ENCODE results near the gene PPP1R14D. TPM values are rescaled to one million over a fixed set of nuclear protein-coding genes. Genes with fewer than 3 reads are reported as not detected.
A peak's percentile ranks its signal among the peaks of the same experiment; 100 is the strongest.

The PPP1R14D gene
- total RNA-seq, 1 donor from 2014 or later: not detected

DNA sequence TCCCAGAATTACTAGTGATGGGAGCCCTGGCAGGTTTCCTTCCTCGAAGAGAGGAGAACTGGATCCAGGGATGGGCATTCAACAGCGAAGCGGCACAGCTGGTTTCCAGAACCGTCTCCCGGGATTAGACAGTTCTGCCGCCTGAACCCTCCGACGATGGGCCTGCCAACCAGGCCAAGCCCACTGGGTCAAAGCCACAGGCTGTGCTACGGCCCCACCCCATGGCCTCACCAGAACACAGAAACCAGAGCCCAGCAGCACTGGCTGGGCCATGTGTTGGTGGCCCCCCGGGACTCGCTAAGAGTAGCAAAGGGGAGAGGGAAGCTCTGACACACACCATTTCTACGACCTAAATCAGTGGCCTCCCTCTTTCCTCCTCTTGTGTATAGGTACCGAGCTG, 56.5 kb downstream of the PPP1R14D start:
- Mint-ChIP-seq H3K9me3 (no peaks in the 10 kb centered on the region), H3K4me3 (no peak overlapping the region), H3K27ac (ENCODE audit: unreplicated experiment) (no peak overlapping the region), H3K4me1 (no peaks in the 10 kb centered on the region), H3K36me3 (ENCODE audit: low read depth) (no peaks in the 10 kb centered on the region), H3K27me3 (ENCODE audit: low read depth) (no peaks in the 10 kb centered on the region)
- DNase-seq (ENCODE audit: low read depth, low spot score): no peak
- TF ChIP-seq, protein P1, sequence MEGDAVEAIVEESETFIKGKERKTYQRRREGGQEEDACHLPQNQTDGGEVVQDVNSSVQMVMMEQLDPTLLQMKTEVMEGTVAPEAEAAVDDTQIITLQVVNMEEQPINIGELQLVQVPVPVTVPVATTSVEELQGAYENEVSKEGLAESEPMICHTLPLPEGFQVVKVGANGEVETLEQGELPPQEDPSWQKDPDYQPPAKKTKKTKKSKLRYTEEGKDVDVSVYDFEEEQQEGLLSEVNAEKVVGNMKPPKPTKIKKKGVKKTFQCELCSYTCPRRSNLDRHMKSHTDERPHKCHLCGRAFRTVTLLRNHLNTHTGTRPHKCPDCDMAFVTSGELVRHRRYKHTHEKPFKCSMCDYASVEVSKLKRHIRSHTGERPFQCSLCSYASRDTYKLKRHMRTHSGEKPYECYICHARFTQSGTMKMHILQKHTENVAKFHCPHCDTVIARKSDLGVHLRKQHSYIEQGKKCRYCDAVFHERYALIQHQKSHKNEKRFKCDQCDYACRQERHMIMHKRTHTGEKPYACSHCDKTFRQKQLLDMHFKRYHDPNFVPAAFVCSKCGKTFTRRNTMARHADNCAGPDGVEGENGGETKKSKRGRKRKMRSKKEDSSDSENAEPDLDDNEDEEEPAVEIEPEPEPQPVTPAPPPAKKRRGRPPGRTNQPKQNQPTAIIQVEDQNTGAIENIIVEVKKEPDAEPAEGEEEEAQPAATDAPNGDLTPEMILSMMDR (conservative IDR thresholded peaks at IDR 0.05): no peak

DNA sequence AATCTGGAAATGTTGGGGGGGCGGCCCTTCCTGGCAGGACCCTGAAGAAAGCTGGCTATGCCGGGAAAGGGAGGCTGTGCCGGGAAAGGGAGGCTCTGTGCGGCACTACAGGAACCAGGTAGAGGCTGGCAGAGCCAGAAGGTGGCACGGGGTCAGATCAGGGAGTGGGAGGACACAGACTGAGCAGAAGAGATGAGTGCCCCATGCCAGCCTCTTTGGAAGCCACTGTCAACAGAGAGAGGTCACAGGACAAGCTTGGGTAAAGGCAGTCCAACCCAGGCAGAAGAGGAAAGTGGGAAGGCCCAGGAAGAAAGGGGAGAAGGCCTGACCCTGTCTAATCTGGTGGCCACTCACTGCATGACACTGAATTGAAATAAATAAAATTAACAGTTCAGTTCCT, 57.3 kb downstream of the PPP1R14D start:
- Mint-ChIP-seq H3K4me3 (no peak overlapping the region), H3K27ac (ENCODE audit: unreplicated experiment) (no peak overlapping the region), H3K27me3 (ENCODE audit: low read depth) (peaks cover 1% of the 10 kb centered on the region), H3K4me1 (no peaks in the 10 kb centered on the region), H3K9me3 (no peaks in the 10 kb centered on the region), H3K36me3 (ENCODE audit: low read depth) (no peaks in the 10 kb centered on the region)
- DNase-seq (ENCODE audit: low read depth, low spot score): no peak
- TF ChIP-seq, protein P1 (conservative IDR thresholded peaks at IDR 0.05): no peak

DNA sequence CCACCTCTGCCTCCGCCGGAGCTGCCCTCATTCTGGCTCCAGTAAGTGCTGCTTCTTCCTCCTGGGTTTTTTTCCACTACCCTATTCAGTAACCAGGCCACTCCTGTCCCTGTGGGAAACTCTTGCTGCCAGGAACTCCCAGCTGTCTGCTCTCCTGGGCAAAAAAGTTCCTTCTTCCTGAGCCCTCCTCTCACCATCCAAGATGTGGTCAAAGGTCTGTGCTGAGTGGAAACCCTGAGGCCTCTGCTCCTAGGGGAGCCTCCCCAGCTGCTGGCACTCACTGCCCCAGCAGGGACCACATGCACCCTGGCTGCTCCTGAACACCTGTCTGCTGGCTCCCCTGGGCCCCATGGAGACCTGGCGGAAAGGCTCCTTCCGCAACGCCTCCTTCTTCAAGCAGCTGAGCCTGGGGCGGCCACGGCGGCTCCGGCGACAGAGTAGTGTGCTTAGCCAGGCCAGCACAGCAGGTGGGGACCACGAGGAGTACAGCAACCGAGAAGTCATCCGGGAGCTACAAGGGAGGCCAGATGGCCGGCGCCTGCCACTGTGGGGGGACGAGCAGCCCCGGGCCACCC, 58.3 kb downstream of the PPP1R14D start:
- TF ChIP-seq, protein P1 (conservative IDR thresholded peaks at IDR 0.05): no peak
- Mint-ChIP-seq H3K9me3 (no peaks in the 10 kb centered on the region), H3K27ac (ENCODE audit: unreplicated experiment) (no peak overlapping the region), H3K4me1 (peaks cover 4% of the 10 kb centered on the region), H3K36me3 (ENCODE audit: low read depth) (no peaks in the 10 kb centered on the region), H3K4me3 (no peak overlapping the region), H3K27me3 (ENCODE audit: low read depth) (peaks cover 10% of the 10 kb centered on the region)
- DNase-seq (ENCODE audit: low read depth, low spot score): no peak

DNA sequence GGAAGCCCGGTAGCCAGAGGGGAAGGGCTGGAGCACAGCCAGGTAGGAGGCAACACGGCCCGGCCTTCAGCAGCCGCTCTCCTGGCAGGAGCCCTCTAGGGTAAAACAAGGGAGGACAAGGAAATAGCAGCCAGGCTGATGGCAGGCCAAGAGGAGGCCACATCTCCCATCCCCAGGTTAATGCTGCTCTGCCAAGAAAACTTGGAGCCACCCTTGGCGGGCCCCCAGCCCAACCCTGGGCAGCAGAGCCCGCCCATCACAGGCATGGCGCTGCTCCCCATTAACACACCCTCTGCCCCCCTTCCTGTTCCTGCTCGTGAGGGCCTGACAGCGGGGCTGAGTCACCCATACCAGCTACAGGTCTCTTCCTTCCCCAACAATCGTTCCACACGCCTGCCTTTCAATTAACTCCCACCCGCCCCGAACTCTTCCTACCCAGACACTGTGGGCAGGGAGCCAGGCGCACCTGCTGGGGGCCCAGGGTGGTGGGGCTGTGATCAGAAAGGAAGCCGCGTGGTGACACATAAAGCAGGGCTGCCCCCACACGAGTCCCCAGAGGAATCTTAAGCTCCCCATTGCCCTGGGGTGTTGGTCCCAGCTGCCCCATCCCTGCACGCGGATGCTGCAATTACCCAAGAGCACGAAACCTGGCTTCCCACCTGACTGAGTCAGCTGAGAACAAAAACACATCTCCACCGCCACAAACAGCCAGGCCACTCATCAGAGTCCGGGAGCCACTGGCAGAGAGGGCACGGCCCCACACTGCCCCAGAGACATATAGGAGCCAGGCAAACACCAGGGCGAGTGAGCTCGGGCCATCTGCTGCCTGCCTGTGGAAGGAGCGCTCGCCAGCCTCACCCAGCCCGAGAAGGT, 59.0 kb downstream of the PPP1R14D start, which contains the start of gene C15orf62:
Gene C15orf62, plus strand, starts transcription at position 707 of the 873 bp plus-strand sequence. CDS start 516 bp downstream, outside the sequence.
- Mint-ChIP-seq H3K9me3 (no peaks in the 10 kb centered on the region), H3K27ac (ENCODE audit: unreplicated experiment) (peak within 1 kb of the TSS; percentile 83), H3K27me3 (ENCODE audit: low read depth) (peaks cover 17% of the 10 kb centered on the region), H3K4me3 (no peak within 1 kb of the TSS), H3K4me1 (peaks cover 9% of the 10 kb centered on the region), H3K36me3 (ENCODE audit: low read depth) (no peaks in the 10 kb centered on the region)
- TF ChIP-seq, protein P1 (conservative IDR thresholded peaks at IDR 0.05): no peak
- no peak for DNase-seq (ENCODE audit: low read depth, low spot score)

DNA sequence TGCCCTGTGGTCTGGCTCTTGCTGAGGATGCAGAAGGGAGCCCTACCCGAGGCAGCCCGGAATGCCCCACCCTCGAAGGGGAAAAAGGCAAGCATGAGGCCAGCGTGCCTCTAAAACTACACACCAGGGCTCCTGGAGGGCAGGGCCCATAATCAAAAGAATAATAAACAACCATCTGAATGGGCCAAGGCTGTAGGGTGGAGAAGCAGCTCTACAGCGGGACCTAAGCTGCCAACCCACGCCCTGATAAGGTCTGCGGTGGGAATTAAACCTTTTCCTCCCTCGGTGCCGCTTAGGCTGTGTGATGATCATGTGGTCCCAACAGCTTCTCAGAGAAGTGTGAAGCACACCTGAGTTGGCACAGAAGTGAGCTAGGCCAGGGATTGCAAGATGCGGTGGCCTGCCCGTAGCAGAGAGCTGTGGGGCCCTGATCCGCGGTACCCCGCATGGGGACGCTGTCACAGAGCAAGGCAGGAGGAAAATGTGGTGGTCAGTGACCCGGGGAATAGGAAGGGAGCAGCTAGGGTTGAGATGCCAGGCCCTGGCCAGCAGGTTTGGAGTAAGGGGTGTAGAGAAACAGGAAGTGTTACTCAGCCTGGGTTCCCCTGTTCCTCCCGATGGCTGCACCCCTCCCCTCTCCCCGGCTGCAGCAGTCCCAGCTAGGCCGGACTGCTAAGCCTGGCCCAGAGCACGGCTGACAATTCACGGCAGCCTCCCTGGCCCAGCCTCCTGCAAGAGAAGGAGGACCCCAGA, 59.8 kb downstream of the PPP1R14D start:
- Mint-ChIP-seq H3K9me3 (no peaks in the 10 kb centered on the region), H3K27me3 (ENCODE audit: low read depth) (peaks cover 20% of the 10 kb centered on the region), H3K4me1 (peaks cover 12% of the 10 kb centered on the region), H3K27ac (ENCODE audit: unreplicated experiment) (peak overlapping the region; percentile 83), H3K4me3 (peak overlapping the region; percentile 23), H3K36me3 (ENCODE audit: low read depth) (no peaks in the 10 kb centered on the region)
- TF ChIP-seq, protein P1 (conservative IDR thresholded peaks at IDR 0.05): no peak
- no peak for DNase-seq (ENCODE audit: low read depth, low spot score)

Data from neural crest cell (in vitro differentiated cells).